ENCODE results near the gene SWAP70. TPM values are rescaled to one million over a fixed set of nuclear protein-coding genes. Genes with fewer than 3 reads are reported as not detected.

The SWAP70 gene
- total and polyA plus RNA-seq, 2 of the 8 experiments (the other 6 are each of a cell fraction or from before 2014, with no cell fraction given) = 14.8 to 37.5 TPM

- Histone ChIP-seq H3K4ac (replicated peaks; ENCODE audit: insufficient read length, low read depth, low read length) (no peak overlapping the region), H2AFZ (ENCODE audit: low read length) (no peak overlapping the region), H3K4me3 (ENCODE audit: extremely low read depth in 1 of 4, insufficient read depth in 2 of 4, low read depth in 3 of 4, low read length in 4 of 4) (no peak overlapping the region), H3K18ac (ENCODE audit: extremely low read depth, low read length) (no peak overlapping the region), H3K4me2 (ENCODE audit: insufficient read depth in 1 of 2, low read depth in 2 of 2, low read length in 2 of 2) (no peak overlapping the region), H4K5ac (ENCODE audit: insufficient read length, low read depth, low read length) (no peak overlapping the region), H3K9ac (replicated peaks in 1 of 4; ENCODE audit: extremely low read depth in 1 of 4, low read depth in 3 of 4, low read length in 3 of 4) (no peak overlapping the region), H3K36me3 (ENCODE audit: control insufficient read depth in 2 of 4, insufficient read depth in 4 of 4, low read length in 3 of 4) (no peaks in the 10 kb centered on the region), H3K23ac (ENCODE audit: insufficient read length) (no peak overlapping the region), H2BK5ac (ENCODE audit: low read depth, low read length) (no peak overlapping the region), H3K23me2 (ENCODE audit: low read depth, low read length) (no peaks in the 10 kb centered on the region), H3K9me3 (ENCODE audit: insufficient read depth in 2 of 2, low read depth in 1 of 2, low read length in 1 of 2) (no peaks in the 10 kb centered on the region), H3K4me1 (replicated peaks in 1 of 4; ENCODE audit: control insufficient read depth in 3 of 4, insufficient read depth in 4 of 4, low read length in 3 of 4) (no peaks in the 10 kb centered on the region), H2AK5ac (ENCODE audit: low read depth, low read length) (no peak overlapping the region), H2BK15ac (ENCODE audit: low read length) (no peak overlapping the region), H3K27ac (ENCODE audit: low read depth, low read length) (no peak overlapping the region), H3K56ac (replicated peaks; ENCODE audit: insufficient read length, low read depth, low read length) (no peak overlapping the region), H3K14ac (ENCODE audit: insufficient read length) (no peak overlapping the region), H2BK12ac (ENCODE audit: low read depth, low read length) (no peak overlapping the region), H3K79me2 (ENCODE audit: control insufficient read depth in 1 of 2, insufficient read depth in 2 of 2, low read length in 2 of 2) (no peaks in the 10 kb centered on the region), H4K91ac (replicated peaks; ENCODE audit: insufficient read length, low read length) (no peak overlapping the region), H2BK20ac (ENCODE audit: low read length) (no peak overlapping the region), H3K27me3 (replicated peaks in 1 of 4; ENCODE audit: control insufficient read depth in 3 of 4, extremely low read depth in 1 of 4, insufficient read depth in 3 of 4, low read length in 3 of 4) (no peaks in the 10 kb centered on the region), H2BK120ac (replicated peaks; ENCODE audit: low read depth, low read length) (no peak overlapping the region), H4K8ac (ENCODE audit: extremely low read depth, insufficient read depth, low read length) (no peak overlapping the region), H3K79me1 (ENCODE audit: low read depth, low read length) (no peaks in the 10 kb centered on the region), H4K20me1 (replicated peaks in 1 of 2; ENCODE audit: control insufficient read depth in 1 of 2, insufficient read depth in 2 of 2, low read length in 2 of 2) (no peaks in the 10 kb centered on the region)
- no peak for DNase-seq (ENCODE audit: low read depth in 1 of 2, low spot score in 2 of 2)
- FAIRE-seq = no peak
- WGBS, 2 experiments (ENCODE audit: extremely low coverage in 1 of 2, insufficient coverage in 1 of 2, insufficient read length in 1 of 2, insufficient replicate concordance in 2 of 2, low coverage in 1 of 2, low lambda C conversion rate in 2 of 2, missing lambda C conversion rate in 1 of 2) = 93% methylated on average over 2 of the region's 2 CpGs; no CpG with 5 or more reads in 1 of the 2 experiments
- POLR2A ChIA-PET (ENCODE audit: partially characterized antibody) = no interaction called here
- CTCF ChIA-PET (ENCODE audit: partially characterized antibody) = interaction anchor here (1.1 to 1.9 kb wide), 4 partner anchors 12 to 105 kb away, joined by 3 to 5 read pairs (median 3); no protein-coding TSS in a partner anchor
- TF ChIP-seq RBBP5 (IDR thresholded peaks at IDR 0.05; ENCODE audit: borderline replicate concordance, low read depth, low read length) = no peak
- no peak for TF ChIP-seq SRF (IDR thresholded peaks at IDR 0.05; ENCODE audit: low read depth, low read length)
- no peak for TF ChIP-seq RXRA (IDR thresholded peaks at IDR 0.05; ENCODE audit: insufficient read depth, low read depth, low read length)
- TF ChIP-seq RNF2 (IDR thresholded peaks at IDR 0.05; ENCODE audit: borderline replicate concordance, low read depth, low read length, missing control alignments, poor library complexity, severe bottlenecking) = no peak
- no peak for TF ChIP-seq CTBP2 (IDR thresholded peaks at IDR 0.05; ENCODE audit: borderline replicate concordance, insufficient read depth, insufficient read length, low read length)
- TF ChIP-seq BACH1 (IDR thresholded peaks at IDR 0.05; ENCODE audit: low read length) = no peak
- no peak for TF ChIP-seq CTCF (IDR thresholded peaks at IDR 0.05; ENCODE audit: control extremely low read depth in 1 of 3, insufficient read depth in 1 of 3, low read depth in 1 of 3, low read length in 3 of 3)
- no peak for TF ChIP-seq CBX8 (IDR thresholded peaks at IDR 0.05; ENCODE audit: borderline replicate concordance, low read depth, low read length)
- no peak for TF ChIP-seq SP2 (IDR thresholded peaks at IDR 0.05; ENCODE audit: low read length)
- TF ChIP-seq ASH2L (IDR thresholded peaks at IDR 0.05; ENCODE audit: low read length) = no peak
- TF ChIP-seq EP300 (IDR thresholded peaks at IDR 0.05; ENCODE audit: borderline replicate concordance in 1 of 2, low read depth in 2 of 2, low read length in 2 of 2) = no peak
These were observed 21.0 kb upstream of the SWAP70 start for GRCh38 chr11:9642894-9643293.
